Spleen (tissue), 7 donors: ENCODE results near the gene MTMR10.

ENCODE experiments used
- CTCF ChIP-seq, 11 experiments: fragments of 200-600 bp in 7 of 11; fragments of 450-650 bp in 4 of 11; sonication (generic) in 4 of 11; IDR thresholded peaks in 8 of 11; conservative IDR thresholded peaks in 3 of 11; 1 replicate in 7 of 11; 2 replicates in 4 of 11; pipeline versions ENCODE4 v1.4.0 to v1.8.0; 2016 to 2021; ENCODE audit warnings: antibody characterized with exemption in 11 of 11, inconsistent platforms in 4 of 11, mild to moderate bottlenecking in 1 of 11
- POLR2A ChIP-seq, 3 donors: fragments of 450-650 bp; IDR thresholded peaks; one replicate each; pipeline ENCODE4 v1.5.1; 2017; ENCODE audit warnings: antibody characterized with exemption in 3 of 3, mild to moderate bottlenecking in 1 of 3
- POLR2AphosphoS5 ChIP-seq, 3 donors: sonication (generic); formaldehyde crosslinking; IDR thresholded peaks; one replicate each; pipeline ENCODE4 v1.5.1; 2017; ENCODE audit warnings: antibody characterized with exemption in 3 of 3
- donor health status: DM: no; HTN: no; CAD: no; lungs with moderate emphysema.
- donor health status: DM: no; HTN: no; CAD: no.
- donor health status: DM: no; HTN: no; CAD: no.

GRCh38 chr15:31023841-31024240 is 32.4 kb upstream of the MTMR10 start:
- TF ChIP-seq CTCF (IDR thresholded peaks at IDR 0.05 in 8 of 11, conservative IDR thresholded peaks at IDR 0.05 in 3 of 11), result no peak
- TF ChIP-seq POLR2AphosphoS5 (IDR thresholded peaks at IDR 0.05), result no peak
- no peak for TF ChIP-seq POLR2A (IDR thresholded peaks at IDR 0.05)
